Measurements from ENCODE around the gene NUDT3.
"Not testable (repeated sequence)": the region's sequence is repeated elsewhere in the genome, so short reads cannot be mapped to it uniquely, and the experiment has no call there.

DNA sequence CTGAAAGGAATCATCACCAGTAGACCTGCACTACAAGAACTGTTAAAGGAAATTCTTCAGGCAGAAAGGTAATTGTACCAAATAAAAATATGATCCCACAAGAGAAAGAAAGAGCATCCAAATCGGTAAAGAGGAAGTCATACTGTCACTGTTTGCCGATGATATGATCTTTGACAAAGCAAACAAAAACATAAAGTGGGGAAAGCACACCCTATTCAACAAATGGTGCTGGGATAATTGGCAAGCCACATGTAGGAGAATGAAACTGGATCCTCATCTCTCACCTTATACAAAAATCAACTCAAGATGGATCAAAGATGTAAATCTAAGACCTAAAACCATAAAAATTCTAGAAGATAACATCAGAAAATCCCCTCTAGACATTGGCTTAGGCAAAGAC, 140.1 kb downstream of the NUDT3 start:
- not testable (repeated sequence) for TF ChIP-seq JUND (IDR thresholded peaks at IDR 0.05); CTCF (IDR thresholded peaks at IDR 0.05; ENCODE audit: low read depth, low read length, missing input control); TAF1 (conservative IDR thresholded peaks at IDR 0.05); REST (IDR thresholded peaks at IDR 0.05); FOXA1 (IDR thresholded peaks at IDR 0.05)
- TF ChIP-seq, protein P1, sequence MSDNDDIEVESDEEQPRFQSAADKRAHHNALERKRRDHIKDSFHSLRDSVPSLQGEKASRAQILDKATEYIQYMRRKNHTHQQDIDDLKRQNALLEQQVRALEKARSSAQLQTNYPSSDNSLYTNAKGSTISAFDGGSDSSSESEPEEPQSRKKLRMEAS (IDR thresholded peaks at IDR 0.05) = not testable (repeated sequence)
